Measurements from ENCODE around the gene UBAC2.

DNA sequence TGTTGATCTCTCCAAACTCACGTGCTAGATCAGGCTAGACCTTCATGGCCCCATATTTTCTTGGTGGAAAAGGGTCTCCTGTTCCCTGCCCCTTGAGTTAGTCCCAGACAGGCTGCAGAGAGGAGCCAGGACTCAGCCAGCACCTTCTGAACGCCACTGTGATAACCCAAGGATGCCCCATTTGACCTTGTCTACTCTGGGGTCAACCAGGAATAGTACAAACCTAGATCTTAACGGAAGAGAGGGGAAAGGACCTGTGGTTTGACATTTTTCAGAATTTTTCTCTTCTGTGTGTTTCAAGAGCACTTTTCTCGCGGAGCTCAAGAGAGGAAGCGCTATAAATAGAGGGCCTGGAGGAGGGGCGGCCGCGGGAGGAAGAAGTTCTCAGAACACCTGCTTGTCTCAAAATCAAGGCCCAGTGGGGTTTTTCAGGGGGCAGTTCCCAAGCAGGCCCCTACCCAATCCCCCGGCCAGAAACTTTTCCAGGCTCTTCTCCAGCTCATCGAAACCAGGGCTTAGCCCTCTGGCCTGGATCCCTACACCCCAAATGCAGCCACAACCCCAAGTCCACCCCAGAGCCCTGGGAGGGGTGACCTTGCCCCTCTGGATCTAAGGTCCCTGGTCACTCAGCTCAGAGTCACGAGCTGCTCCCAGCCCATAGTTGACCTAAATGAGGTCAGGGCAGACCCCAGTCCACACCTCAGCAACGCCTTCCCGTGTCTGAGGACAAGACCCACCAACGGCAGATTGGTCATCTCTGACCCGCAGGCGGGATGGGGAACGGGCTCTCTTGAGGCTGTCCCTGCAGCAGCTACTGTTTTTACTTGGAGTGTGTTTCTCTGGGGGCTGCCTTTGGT, 225.1 kb downstream of the UBAC2 start:
- TF ChIP-seq CTCF (conservative IDR thresholded peaks at IDR 0.05; ENCODE audit: low read depth, low read length) (no peak), EZH2 (IDR thresholded peaks at IDR 0.05; ENCODE audit: borderline replicate concordance, low read depth, low read length, poor library complexity, severe bottlenecking) (no peak)
